Heart right ventricle (tissue), 16 donors: ENCODE results near the gene SNX20. TPM values are rescaled to one million over a fixed set of nuclear protein-coding genes. Genes with fewer than 3 reads are reported as not detected.

Experiments used
- ATAC-seq, 8 donors: fragments of 200-7000 bp; cut with Tn5 transposase; one replicate each; pipeline ENCODE4 v1.9.1; 2020; ENCODE audit warnings: mild to moderate bottlenecking in 8 of 8, moderate library complexity in 8 of 8, moderate number of reproducible peaks in 1 of 8
- DNase-seq, 2 donors: peaks; one replicate each; pipeline ENCODE4 v3.0.0-alpha.2; 2020
- H3K27ac ChIP-seq, 10 donors: fragments of 200-600 bp; sonication (generic) in 2 of 10; one replicate each; pipeline versions ENCODE4 v1.5.0 to v1.8.0; 2020 to 2022; ENCODE audit warnings: mild to moderate bottlenecking in 3 of 10
- H3K27me3 ChIP-seq, 7 donors: fragments of 200-600 bp; one replicate each; pipeline ENCODE4 v1.8.0; 2021 to 2022; ENCODE audit warnings: mild to moderate bottlenecking in 2 of 7
- H3K36me3 ChIP-seq, 9 donors: fragments of 200-600 bp; sonication (generic) in 1 of 9; one replicate each; pipeline versions ENCODE4 v1.5.0 to v1.8.0; 2020 to 2022; ENCODE audit warnings: mild to moderate bottlenecking in 2 of 9
- H3K4me1 ChIP-seq, 9 donors: fragments of 200-600 bp; sonication (generic) in 1 of 9; one replicate each; pipeline versions ENCODE4 v1.5.0 to v1.8.0; 2020 to 2022; ENCODE audit warnings: mild to moderate bottlenecking in 4 of 9
- H3K4me3 ChIP-seq, 10 donors: fragments of 200-600 bp; sonication (generic) in 2 of 10; one replicate each; pipeline versions ENCODE4 v1.5.0 to v1.8.0; 2020 to 2022; ENCODE audit warnings: mild to moderate bottlenecking in 7 of 10, moderate library complexity in 2 of 10
- H3K9me3 ChIP-seq, 11 donors: fragments of 200-600 bp in 10 of 11; sonication (generic) in 2 of 11; one replicate each; pipeline versions ENCODE4 v1.5.0 to v1.8.0; 2013 to 2022; ENCODE audit warnings: mild to moderate bottlenecking in 2 of 11, control low read depth in 1 of 11, moderate library complexity in 1 of 11
- WGBS, 2 donors: extraction: QIAGEN DNeasy Blood & Tissue Kit; methylation state at CpG; one replicate each; pipeline ENCODE4 v1.1.7; 2013; ENCODE audit warnings: inconsistent platforms in 1 of 2; 5-methylcytosine and 5-hydroxymethylcytosine counted together
- intact Hi-C, 10 donors: fragments of 100-400 bp; cut with DNase I; formaldehyde crosslinking; loops; one replicate each; pipeline versions ENCODE4 v1.11.1 to v1.14.2; 2022
- polyA plus RNA-seq, 2 donors: library from polyadenylated mRNA; stranded (reverse); fragments of 200-250 nt; gene quantifications; one replicate each; pipeline ENCODE4 v1.2.3, GENCODE V29; 2013
- total RNA-seq, 10 donors: library from RNA; stranded (reverse); fragmentation: NEBNext Ultra II Directional in 3 of 10; extraction: Animal tissue kit (Norgen Biotek cat#: 25700) in 3 of 10; gene quantifications; one replicate each; pipeline versions ENCODE4 v1.2.1 to v1.2.4, GENCODE V29; 2021 to 2023
- TF ChIP-seq, protein P1 (sequence below), 9 donors: fragments of 200-600 bp; sonication (generic) in 2 of 9; IDR thresholded peaks; one replicate each; pipeline versions ENCODE4 v1.5.0 to v1.8.0; 2021 to 2022; ENCODE audit warnings: antibody characterized with exemption in 9 of 9, mild to moderate bottlenecking in 5 of 9, moderate library complexity in 1 of 9
- donor health status: Arrhythmogenic right ventricular cardiomyopathy.
- donor health status: ischemic (EF 13 %, LVEDD 7.1; RV severe dilation, severe dysfunction).
- donor health status: healthy with polysubstance abuse.
- donor health status: DM: no; HTN: yes; CAD: no.
- donor health status: DM: no; HTN: no; CAD: no.
- donor health status: ischemic (EF 25% LVEDD 6.9; RV normal size, moderate dysfunction).
- donor health status: ischemic (EF 25% LVEDD 5.7; RV mildly dilated, moderate dysfunction).
- donor health status: healthy.
- donor health status: DM: yes; HTN: yes; CAD: no.
- donor health status: Ischemic cardiomyopathy.
- donor health status: ischemic (EF 35%, LVEDD 5.7; RV mildly dilated, moderate dysfunction).
- donor health status: nonischemic (EF 11% LVEDD 7.7; RV severe dilation, severe dysfunction).
- donor health status: DM: yes; HTN: yes; CAD: no.
- donor health status: PGD.
- donor health status: ischemic (EF 29% LVEDD 5.4; RV normal size, mild dysfunction).
- donor health status: nonischemic (EF 23%, LVEDD 6.1; RV moderate dilation, normal function).

Gene SNX20
- total and polyA plus RNA-seq, 12 donors, result 0.08 to 7.1 (median 0.63) TPM

DNA sequence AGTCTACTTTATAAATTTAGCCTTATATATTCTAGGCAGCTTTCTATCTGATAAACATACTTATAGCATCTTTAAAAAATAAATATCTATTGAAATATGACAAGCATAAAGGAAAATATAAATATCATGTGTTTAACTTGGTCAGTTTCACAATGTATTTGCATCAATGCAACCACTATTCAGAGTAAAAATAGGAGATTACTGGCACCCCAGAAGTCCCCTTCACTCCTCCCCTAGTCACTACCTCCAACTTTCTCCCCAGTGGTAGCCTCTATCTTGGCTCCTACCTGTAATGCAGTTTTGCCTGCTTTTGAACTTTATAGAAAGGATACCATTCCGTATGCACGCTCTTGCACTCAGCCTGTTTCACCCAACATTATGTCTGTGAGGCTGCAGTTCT, 9.1 kb upstream of the SNX20 start:
- Histone ChIP-seq H3K27me3 (peaks cover 0 to 7% (median 0%) of the 10 kb centered on the region in 7 donors), H3K4me3 (no peak overlapping the region), H3K4me1 (peaks cover 0 to 45% (median 11%) of the 10 kb centered on the region in 9 donors), H3K36me3 (no peaks in the 10 kb centered on the region), H3K9me3 (no peaks in the 10 kb centered on the region), H3K27ac (no peak overlapping the region)
- ATAC-seq, result no peak
- TF ChIP-seq, protein P1, sequence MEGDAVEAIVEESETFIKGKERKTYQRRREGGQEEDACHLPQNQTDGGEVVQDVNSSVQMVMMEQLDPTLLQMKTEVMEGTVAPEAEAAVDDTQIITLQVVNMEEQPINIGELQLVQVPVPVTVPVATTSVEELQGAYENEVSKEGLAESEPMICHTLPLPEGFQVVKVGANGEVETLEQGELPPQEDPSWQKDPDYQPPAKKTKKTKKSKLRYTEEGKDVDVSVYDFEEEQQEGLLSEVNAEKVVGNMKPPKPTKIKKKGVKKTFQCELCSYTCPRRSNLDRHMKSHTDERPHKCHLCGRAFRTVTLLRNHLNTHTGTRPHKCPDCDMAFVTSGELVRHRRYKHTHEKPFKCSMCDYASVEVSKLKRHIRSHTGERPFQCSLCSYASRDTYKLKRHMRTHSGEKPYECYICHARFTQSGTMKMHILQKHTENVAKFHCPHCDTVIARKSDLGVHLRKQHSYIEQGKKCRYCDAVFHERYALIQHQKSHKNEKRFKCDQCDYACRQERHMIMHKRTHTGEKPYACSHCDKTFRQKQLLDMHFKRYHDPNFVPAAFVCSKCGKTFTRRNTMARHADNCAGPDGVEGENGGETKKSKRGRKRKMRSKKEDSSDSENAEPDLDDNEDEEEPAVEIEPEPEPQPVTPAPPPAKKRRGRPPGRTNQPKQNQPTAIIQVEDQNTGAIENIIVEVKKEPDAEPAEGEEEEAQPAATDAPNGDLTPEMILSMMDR (IDR thresholded peaks at IDR 0.05), result no peak
- 97 to 98% methylated on average over 2 of the region's 2 CpGs for WGBS, 2 donors
- DNase-seq, result no peak
- intact Hi-C loops, result no loop called here

DNA sequence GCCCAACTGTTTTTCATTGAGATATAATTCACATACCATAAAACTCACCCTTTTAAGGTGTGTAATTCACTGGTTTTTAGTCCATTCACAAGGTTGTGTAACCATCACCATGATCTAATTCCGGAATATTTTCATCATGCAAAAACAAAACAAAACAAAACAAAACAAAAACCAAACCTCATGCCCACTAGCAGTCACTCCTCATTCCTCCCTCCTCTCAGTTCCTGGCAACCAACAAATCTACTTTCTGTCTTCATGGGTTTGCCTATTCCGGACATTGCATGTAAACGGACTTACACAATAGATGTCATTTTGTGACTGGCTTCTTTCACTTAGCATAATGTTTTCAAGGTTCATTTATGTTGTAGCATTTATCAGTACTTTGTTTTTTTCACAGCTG, 7.8 kb upstream of the SNX20 start:
- peaks cover 0 to 1% (median 0%) of the 10 kb centered on the region in 7 donors for H3K27me3 ChIP-seq
- no peak for ATAC-seq
- WGBS, 2 donors, result 71 to 76% methylated on average over 3 of the region's 3 CpGs
- no peak overlapping the region for H3K27ac ChIP-seq
- TF ChIP-seq, protein P1 (IDR thresholded peaks at IDR 0.05), result no peak
- no peak overlapping the region for H3K4me3 ChIP-seq
- no peaks in the 10 kb centered on the region for H3K36me3 ChIP-seq
- DNase-seq, result no peak
- no peaks in the 10 kb centered on the region for H3K9me3 ChIP-seq
- intact Hi-C loops, result no loop called here
- peaks cover 0 to 50% (median 8%) of the 10 kb centered on the region in 9 donors for H3K4me1 ChIP-seq

DNA sequence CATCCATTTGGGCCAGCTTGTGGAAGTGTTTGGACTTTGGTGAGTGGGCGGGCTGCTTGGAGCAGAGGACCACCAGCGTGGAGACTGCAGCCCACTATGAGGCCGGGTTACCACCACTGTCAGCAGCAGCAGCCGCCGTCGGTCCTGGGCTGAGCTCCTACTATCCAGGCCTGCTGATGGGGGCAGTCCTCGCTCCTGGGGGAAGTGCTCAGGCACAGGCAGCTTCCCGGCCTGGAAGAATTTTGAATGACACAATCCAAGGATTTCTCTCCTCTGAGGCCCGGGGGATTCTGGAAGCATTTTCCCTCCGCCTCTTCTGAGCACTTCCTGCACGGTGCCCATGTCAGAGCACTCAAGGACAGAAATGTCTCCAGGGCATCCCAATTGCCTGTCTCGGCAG, 7.0 kb upstream of the SNX20 start:
- no peak for DNase-seq
- peak in 4 of 8 donors; percentile 20 to 58 (median 46) for ATAC-seq
- Histone ChIP-seq H3K36me3 (no peaks in the 10 kb centered on the region), H3K4me1 (peaks cover 0 to 54% (median 4%) of the 10 kb centered on the region in 9 donors), H3K27me3 (no peaks in the 10 kb centered on the region), H3K27ac (no peak overlapping the region), H3K4me3 (no peak overlapping the region), H3K9me3 (no peaks in the 10 kb centered on the region)
- 32 to 49% methylated on average over 12 of the region's 12 CpGs for WGBS, 2 donors
- TF ChIP-seq, protein P1 (IDR thresholded peaks at IDR 0.05), result no peak
- intact Hi-C loops, result no loop called here

- DNase-seq (no peak), ATAC-seq (peak in 2 of 8 donors; percentile 43 to 62)
- peaks cover 0 to 73% (median 4%) of the 10 kb centered on the region in 9 donors for H3K4me1 ChIP-seq
- 91 to 92% methylated on average over 8 of the region's 8 CpGs for WGBS, 2 donors
- intact Hi-C loops, result no loop called here
- H3K36me3 ChIP-seq, result no peaks in the 10 kb centered on the region
- peak overlapping the region in 1 of 10 donors; percentile 85 for H3K27ac ChIP-seq
- H3K9me3 ChIP-seq, result no peaks in the 10 kb centered on the region
- H3K4me3 ChIP-seq, result no peak overlapping the region
- TF ChIP-seq, protein P1 (IDR thresholded peaks at IDR 0.05), result no peak
- H3K27me3 ChIP-seq, result no peaks in the 10 kb centered on the region
Measured at GRCh38 chr16:50685462-50686063, 4.5 kb upstream of the SNX20 start.
